OCI-LY3 (cell line): Measurements from ENCODE around the gene CCDC121.

ENCODE experiments used
- H2AFZ ChIP-seq: fragments of 200-600, 300-600 bp; shearing (Covaris generic); 2 replicates; pipeline ENCODE4 v1.6.0; 2014; ENCODE audit warnings: antibody characterized with exemption, low read depth, low read length
- H3K27ac ChIP-seq: fragments of 200-600, 300-600 bp; sonication (generic); 2 replicates; pipeline ENCODE4 v1.5.1; 2014; ENCODE audit warnings: mild to moderate bottlenecking, low read length, moderate library complexity, mixed read lengths
- H3K27me3 ChIP-seq: fragments of 200-600, 300-600 bp; sonication (generic); 2 replicates; pipeline ENCODE4 v1.6.1; 2014; ENCODE audit warnings: low read depth, low read length, mixed read lengths
- H3K36me3 ChIP-seq: fragments of 200-600, 300-600 bp; sonication (generic); replicated peaks from 2 replicates; pipeline ENCODE3; 2014; ENCODE audit warnings: low read depth, low read length, mixed read lengths
- H3K4me1 ChIP-seq: fragments of 300-600, 200-600 bp; sonication (generic); 2 replicates; pipeline ENCODE4 v1.6.1; 2014; ENCODE audit warnings: low read length, mixed read lengths
- H3K4me2 ChIP-seq: fragments of 200-600, 300-600 bp; sonication (generic); 2 replicates; pipeline ENCODE4 v1.6.1; 2014; ENCODE audit warnings: low read length, mixed read lengths
- H3K4me3 ChIP-seq: fragments of 300-600, 200-600 bp; sonication (generic); 2 replicates; pipeline ENCODE4 v1.5.1; 2014; ENCODE audit warnings: antibody characterized with exemption, mild to moderate bottlenecking, low read length, moderate library complexity
- H3K79me2 ChIP-seq: fragments of 300-600, 200-600 bp; shearing (Covaris generic); 2 replicates; pipeline ENCODE4 v1.6.1; 2014; ENCODE audit warnings: mild to moderate bottlenecking, low read length, mixed read lengths
- H3K9ac ChIP-seq: fragments of 300-600, 200-600 bp; shearing (Covaris generic); 2 replicates; pipeline ENCODE4 v1.6.0; 2014; ENCODE audit warnings: mild to moderate bottlenecking, low read length, moderate library complexity
- H3K9me3 ChIP-seq: fragments of 200-600, 300-600 bp; shearing (Covaris generic); 2 replicates; pipeline ENCODE4 v1.6.1; 2014; ENCODE audit warnings: low read length, mixed read lengths; ENCODE audit not compliant: insufficient read depth
- H4K20me1 ChIP-seq: fragments of 200-600, 300-600 bp; sonication (generic); 2 replicates; pipeline ENCODE4 v1.6.1; 2016; ENCODE audit warnings: low read length, mixed read lengths; ENCODE audit not compliant: insufficient read depth
- CTCF ChIP-seq: fragments of 200-600, 300-600 bp; sonication (generic); IDR thresholded peaks from 2 replicates; pipeline ENCODE4 v1.5.1; 2014; ENCODE audit warnings: antibody characterized with exemption, low read length, low read depth
- EZH2phosphoT487 ChIP-seq: fragments of 200-600 bp; shearing (Covaris generic); IDR thresholded peaks from 2 replicates; pipeline ENCODE4 v1.6.1; 2018; ENCODE audit warnings: antibody characterized with exemption, mixed run types, low read depth

Gene CCDC121

GRCh38 chr2:27645197-27645596, 16.4 kb upstream of the CCDC121 start:
- H3K27me3 ChIP-seq: no peaks in the 10 kb centered on the region
- peaks cover 18% of the 10 kb centered on the region for H3K36me3 ChIP-seq
- H3K4me2 ChIP-seq: no peak overlapping the region
- no peak overlapping the region for H3K27ac ChIP-seq
- H3K4me1 ChIP-seq: no peaks in the 10 kb centered on the region
- H3K4me3 ChIP-seq: no peak overlapping the region
- H4K20me1 ChIP-seq: no peaks in the 10 kb centered on the region
- H3K79me2 ChIP-seq: no peaks in the 10 kb centered on the region
- H3K9ac ChIP-seq: no peak overlapping the region
- TF ChIP-seq EZH2phosphoT487: no peak
- no peak for TF ChIP-seq CTCF
- H3K9me3 ChIP-seq: no peaks in the 10 kb centered on the region
- H2AFZ ChIP-seq: no peak overlapping the region

GRCh38 chr2:27640722-27641245, 12.0 kb upstream of the CCDC121 start:
- TF ChIP-seq EZH2phosphoT487 (no peak), CTCF (no peak)
- Histone ChIP-seq H3K27me3 (no peaks in the 10 kb centered on the region), H3K9me3 (no peaks in the 10 kb centered on the region), H3K4me3 (no peak overlapping the region), H3K27ac (no peak overlapping the region), H3K4me1 (no peaks in the 10 kb centered on the region), H3K36me3 (peaks cover 3% of the 10 kb centered on the region), H3K9ac (no peak overlapping the region), H3K79me2 (no peaks in the 10 kb centered on the region), H2AFZ (no peak overlapping the region), H4K20me1 (no peaks in the 10 kb centered on the region), H3K4me2 (no peak overlapping the region)

GRCh38 chr2:27638709-27639108, 9.9 kb upstream of the CCDC121 start:
- Histone ChIP-seq H3K9ac (no peak overlapping the region), H3K9me3 (no peaks in the 10 kb centered on the region), H3K4me2 (no peak overlapping the region), H2AFZ (no peak overlapping the region), H3K27ac (no peak overlapping the region), H3K4me3 (no peak overlapping the region), H3K4me1 (no peaks in the 10 kb centered on the region), H4K20me1 (no peaks in the 10 kb centered on the region), H3K27me3 (no peaks in the 10 kb centered on the region), H3K79me2 (no peaks in the 10 kb centered on the region), H3K36me3 (peaks cover 11% of the 10 kb centered on the region)
- TF ChIP-seq CTCF (no peak), EZH2phosphoT487 (no peak)

GRCh38 chr2:27638037-27638637, 9.3 kb upstream of the CCDC121 start:
- Histone ChIP-seq H3K9ac (no peak overlapping the region), H3K4me2 (no peak overlapping the region), H3K27me3 (no peaks in the 10 kb centered on the region), H2AFZ (no peak overlapping the region), H3K4me1 (no peaks in the 10 kb centered on the region), H3K36me3 (peaks cover 11% of the 10 kb centered on the region), H3K4me3 (no peak overlapping the region), H3K79me2 (no peaks in the 10 kb centered on the region), H4K20me1 (no peaks in the 10 kb centered on the region), H3K27ac (no peak overlapping the region), H3K9me3 (no peaks in the 10 kb centered on the region)
- TF ChIP-seq EZH2phosphoT487: no peak
- TF ChIP-seq CTCF: no peak
